ENCODE data around the gene LHFPL6.

LHFPL6 gene

GRCh38 chr13:39512687-39513086 lies 90.3 kb downstream of the LHFPL6 start:
- no peak for DNase-seq (ENCODE audit: low read depth in 2 of 2)

- DNase-seq (ENCODE audit: low read depth in 2 of 2): no peak
Measured at GRCh38 chr13:39510316-39510695, 92.7 kb downstream of the LHFPL6 start.

- DNase-seq (ENCODE audit: low read depth in 2 of 2): no peak
Measured at GRCh38 chr13:39509616-39510315, 93.2 kb downstream of the LHFPL6 start.

GRCh38 chr13:39506559-39507390 lies 96.2 kb downstream of the LHFPL6 start:
- no peak for DNase-seq (ENCODE audit: low read depth in 2 of 2)

GRCh38 chr13:39505151-39505550 lies 97.8 kb downstream of the LHFPL6 start:
- no peak for DNase-seq (ENCODE audit: low read depth in 2 of 2)

GRCh38 chr13:39503048-39503447 lies 99.9 kb downstream of the LHFPL6 start:
- no peak for DNase-seq (ENCODE audit: low read depth in 2 of 2)

GRCh38 chr13:39501702-39502324 lies 101.2 kb downstream of the LHFPL6 start:
- DNase-seq (ENCODE audit: low read depth in 2 of 2): no peak

GRCh38 chr13:39499604-39500003 lies 103.4 kb downstream of the LHFPL6 start:
- DNase-seq (ENCODE audit: low read depth in 2 of 2): no peak

- no peak for DNase-seq (ENCODE audit: low read depth in 2 of 2)
Measured at GRCh38 chr13:39498471-39499114, 104.4 kb downstream of the LHFPL6 start.

GRCh38 chr13:39496506-39496905 lies 106.5 kb downstream of the LHFPL6 start:
- no peak for DNase-seq (ENCODE audit: low read depth in 2 of 2)

GRCh38 chr13:39494633-39495032 lies 108.4 kb downstream of the LHFPL6 start:
- no peak for DNase-seq (ENCODE audit: low read depth in 2 of 2)

GRCh38 chr13:39494006-39494405 lies 109.0 kb downstream of the LHFPL6 start:
- DNase-seq (ENCODE audit: low read depth in 2 of 2): no peak

GRCh38 chr13:39490136-39490535 lies 112.9 kb downstream of the LHFPL6 start:
- no peak for DNase-seq (ENCODE audit: low read depth in 2 of 2)

- no peak for DNase-seq (ENCODE audit: low read depth in 2 of 2)
Measured at GRCh38 chr13:39486758-39487157, 116.2 kb downstream of the LHFPL6 start.

- no peak for DNase-seq (ENCODE audit: low read depth in 2 of 2)
Measured at GRCh38 chr13:39485314-39485700, 117.7 kb downstream of the LHFPL6 start.

GRCh38 chr13:39484506-39485313 lies 118.3 kb downstream of the LHFPL6 start:
- DNase-seq (ENCODE audit: low read depth in 2 of 2): no peak

GRCh38 chr13:39483326-39483725 lies 119.7 kb downstream of the LHFPL6 start:
- DNase-seq (ENCODE audit: low read depth in 2 of 2): no peak

GRCh38 chr13:39481491-39481890 lies 121.5 kb downstream of the LHFPL6 start:
- no peak for DNase-seq (ENCODE audit: low read depth in 2 of 2)

GRCh38 chr13:39474600-39474999 lies 128.4 kb downstream of the LHFPL6 start:
- DNase-seq (ENCODE audit: low read depth in 2 of 2): no peak

GRCh38 chr13:39469676-39470075 lies 133.3 kb downstream of the LHFPL6 start:
- no peak for DNase-seq (ENCODE audit: low read depth in 2 of 2)

- no peak for DNase-seq (ENCODE audit: low read depth in 2 of 2)
Measured at GRCh38 chr13:39468306-39468705, 134.7 kb downstream of the LHFPL6 start.

Data from stimulated activated CD4-positive, alpha-beta T cell treated with anti-CD3 and anti-CD28 coated beads, Interleukin-1b, Interleukin-23, amount 100 ng/mL, for 1 hour (primary cell).